Heart right ventricle (tissue), 16 donors: ENCODE measurements around the gene RENBP. TPM values are rescaled to one million over a fixed set of nuclear protein-coding genes. Genes with fewer than 3 reads are reported as not detected.

ENCODE experiments used
- ATAC-seq, 8 donors: fragments of 200-7000 bp; cut with Tn5 transposase; one replicate each; pipeline ENCODE4 v1.9.1; 2020; ENCODE audit warnings: mild to moderate bottlenecking in 8 of 8, moderate library complexity in 8 of 8, moderate number of reproducible peaks in 1 of 8
- DNase-seq, 2 donors: peaks; one replicate each; pipeline ENCODE4 v3.0.0-alpha.2; 2020
- H3K27ac ChIP-seq, 10 donors: fragments of 200-600 bp; sonication (generic) in 2 of 10; one replicate each; pipeline versions ENCODE4 v1.5.0 to v1.8.0; 2020 to 2022; ENCODE audit warnings: mild to moderate bottlenecking in 3 of 10
- H3K27me3 ChIP-seq, 7 donors: fragments of 200-600 bp; one replicate each; pipeline ENCODE4 v1.8.0; 2021 to 2022; ENCODE audit warnings: mild to moderate bottlenecking in 2 of 7
- H3K36me3 ChIP-seq, 9 donors: fragments of 200-600 bp; sonication (generic) in 1 of 9; one replicate each; pipeline versions ENCODE4 v1.5.0 to v1.8.0; 2020 to 2022; ENCODE audit warnings: mild to moderate bottlenecking in 2 of 9
- H3K4me1 ChIP-seq, 9 donors: fragments of 200-600 bp; sonication (generic) in 1 of 9; one replicate each; pipeline versions ENCODE4 v1.5.0 to v1.8.0; 2020 to 2022; ENCODE audit warnings: mild to moderate bottlenecking in 4 of 9
- H3K4me3 ChIP-seq, 10 donors: fragments of 200-600 bp; sonication (generic) in 2 of 10; one replicate each; pipeline versions ENCODE4 v1.5.0 to v1.8.0; 2020 to 2022; ENCODE audit warnings: mild to moderate bottlenecking in 7 of 10, moderate library complexity in 2 of 10
- H3K9me3 ChIP-seq, 11 donors: fragments of 200-600 bp in 10 of 11; sonication (generic) in 2 of 11; one replicate each; pipeline versions ENCODE4 v1.5.0 to v1.8.0; 2013 to 2022; ENCODE audit warnings: mild to moderate bottlenecking in 2 of 11, control low read depth in 1 of 11, moderate library complexity in 1 of 11
- CTCF ChIP-seq, 9 donors: fragments of 200-600 bp; sonication (generic) in 2 of 9; IDR thresholded peaks; one replicate each; pipeline versions ENCODE4 v1.5.0 to v1.8.0; 2021 to 2022; ENCODE audit warnings: antibody characterized with exemption in 9 of 9, mild to moderate bottlenecking in 5 of 9, moderate library complexity in 1 of 9
- WGBS, 2 donors: extraction: QIAGEN DNeasy Blood & Tissue Kit; methylation state at CpG; one replicate each; pipeline ENCODE4 v1.1.7; 2013; ENCODE audit warnings: inconsistent platforms in 1 of 2; 5-methylcytosine and 5-hydroxymethylcytosine counted together
- intact Hi-C, 10 donors: fragments of 100-400 bp; cut with DNase I; formaldehyde crosslinking; loops; one replicate each; pipeline versions ENCODE4 v1.11.1 to v1.14.2; 2022
- polyA plus RNA-seq, 2 donors: library from polyadenylated mRNA; stranded (reverse); fragments of 200-250 nt; gene quantifications; one replicate each; pipeline ENCODE4 v1.2.3, GENCODE V29; 2013
- total RNA-seq, 10 donors: library from RNA; stranded (reverse); fragmentation: NEBNext Ultra II Directional in 3 of 10; extraction: Animal tissue kit (Norgen Biotek cat#: 25700) in 3 of 10; gene quantifications; one replicate each; pipeline versions ENCODE4 v1.2.1 to v1.2.4, GENCODE V29; 2021 to 2023
- donor health status: Arrhythmogenic right ventricular cardiomyopathy.
- donor health status: ischemic (EF 13 %, LVEDD 7.1; RV severe dilation, severe dysfunction).
- donor health status: healthy with polysubstance abuse.
- donor health status: DM: no; HTN: yes; CAD: no.
- donor health status: DM: no; HTN: no; CAD: no.
- donor health status: ischemic (EF 25% LVEDD 6.9; RV normal size, moderate dysfunction).
- donor health status: ischemic (EF 25% LVEDD 5.7; RV mildly dilated, moderate dysfunction).
- donor health status: healthy.
- donor health status: DM: yes; HTN: yes; CAD: no.
- donor health status: Ischemic cardiomyopathy.
- donor health status: ischemic (EF 35%, LVEDD 5.7; RV mildly dilated, moderate dysfunction).
- donor health status: nonischemic (EF 11% LVEDD 7.7; RV severe dilation, severe dysfunction).
- donor health status: DM: yes; HTN: yes; CAD: no.
- donor health status: PGD.
- donor health status: ischemic (EF 29% LVEDD 5.4; RV normal size, mild dysfunction).
- donor health status: nonischemic (EF 23%, LVEDD 6.1; RV moderate dilation, normal function).

RENBP gene
- total and polyA plus RNA-seq, 12 donors: 6.0 to 17.0 (median 9.6) TPM

- H3K27me3 ChIP-seq: peaks cover 0 to 15% (median 0%) of the 10 kb centered on the region in 7 donors
- H3K4me1 ChIP-seq: peaks cover 8 to 60% (median 42%) of the 10 kb centered on the region in 9 donors
- no peak for TF ChIP-seq CTCF (IDR thresholded peaks at IDR 0.05)
- H3K4me3 ChIP-seq: peak overlapping the region in 6 of 10 donors; percentile 4 to 92 (median 88)
- no peak for DNase-seq
- ATAC-seq: no peak
- H3K27ac ChIP-seq: peak overlapping the region in 6 of 10 donors; percentile 64 to 100 (median 96)
- no peaks in the 10 kb centered on the region for H3K9me3 ChIP-seq
- intact Hi-C loops: no loop called here
- WGBS, 2 donors: 32 to 35% methylated on average over 9 of the region's 9 CpGs
- H3K36me3 ChIP-seq: peaks cover 0 to 14% (median 0%) of the 10 kb centered on the region in 9 donors
Observed at GRCh38 chrX:153968255-153968654, 23.8 kb upstream of the RENBP start.

- peaks cover 0 to 19% (median 0%) of the 10 kb centered on the region in 9 donors for H3K36me3 ChIP-seq
- peaks cover 8 to 59% (median 42%) of the 10 kb centered on the region in 9 donors for H3K4me1 ChIP-seq
- intact Hi-C loops: no loop called here
- H3K9me3 ChIP-seq: no peaks in the 10 kb centered on the region
- TF ChIP-seq CTCF (IDR thresholded peaks at IDR 0.05): no peak
- ATAC-seq (no peak), DNase-seq (no peak)
- H3K27ac ChIP-seq: peak overlapping the region in 6 of 10 donors; percentile 13 to 98 (median 64)
- H3K27me3 ChIP-seq: peaks cover 0 to 15% (median 0%) of the 10 kb centered on the region in 7 donors
- WGBS, 2 donors: 52 to 64% methylated on average over 16 of the region's 16 CpGs
- H3K4me3 ChIP-seq: peak overlapping the region in 4 of 10 donors; percentile 3 to 86 (median 40)
Observed at GRCh38 chrX:153967536-153968224, 23.2 kb upstream of the RENBP start.

GRCh38 chrX:153966841-153967535, 22.5 kb upstream of the RENBP start:
- H3K27ac ChIP-seq: peak overlapping the region in 5 of 10 donors; percentile 22 to 98 (median 43)
- H3K4me1 ChIP-seq: peaks cover 8 to 59% (median 42%) of the 10 kb centered on the region in 9 donors
- peaks cover 0 to 26% (median 0%) of the 10 kb centered on the region in 9 donors for H3K36me3 ChIP-seq
- DNase-seq (no peak), ATAC-seq (no peak)
- peaks cover 0 to 15% (median 0%) of the 10 kb centered on the region in 7 donors for H3K27me3 ChIP-seq
- WGBS, 2 donors: 59 to 64% methylated on average over 14 of the region's 14 CpGs
- TF ChIP-seq CTCF (IDR thresholded peaks at IDR 0.05): no peak
- no peaks in the 10 kb centered on the region for H3K9me3 ChIP-seq
- intact Hi-C loops: no loop called here
- H3K4me3 ChIP-seq: peak overlapping the region in 1 of 10 donors; percentile 86

- Histone ChIP-seq H3K36me3 (peaks cover 0 to 33% (median 4%) of the 10 kb centered on the region in 9 donors), H3K27ac (peak overlapping the region in 4 of 10 donors; percentile 19 to 98 (median 33)), H3K4me1 (peaks cover 8 to 59% (median 42%) of the 10 kb centered on the region in 9 donors), H3K27me3 (peaks cover 0 to 22% (median 0%) of the 10 kb centered on the region in 7 donors), H3K4me3 (no peak overlapping the region), H3K9me3 (no peaks in the 10 kb centered on the region)
- ATAC-seq (peak in 1 of 8 donors; percentile 2), DNase-seq (no peak)
- no peak for TF ChIP-seq CTCF (IDR thresholded peaks at IDR 0.05)
- WGBS, 2 donors: 53 to 54% methylated on average over 15 of the region's 15 CpGs
- intact Hi-C loops: no loop called here
Observed at GRCh38 chrX:153966283-153966688, 21.8 kb upstream of the RENBP start.
